A673 (cell line): ENCODE results near the gene TNFRSF4. TPM values are rescaled to one million over a fixed set of nuclear protein-coding genes. Genes with fewer than 3 reads are reported as not detected.

Source experiments
- BruUV-seq: library from RNA; stranded (reverse); fragments of 400-500 nt; replicated peaks from 2 replicates; lab custom pipeline; 2021; lab: Mats Ljungman, UMichigan
- CTCF ChIA-PET: fragments of 300-600 bp; sonication (Branson Sonifier 250); formaldehyde crosslinking; loops from one replicate; lab custom pipeline; 2022; ENCODE audit warnings: antibody characterized with exemption; lab: Charles Lee
- POLR2A ChIA-PET: fragments of 300-600 bp; sonication (Branson Sonifier 250); formaldehyde crosslinking; loops from one replicate; lab custom pipeline; 2022; ENCODE audit warnings: antibody characterized with exemption; ENCODE audit not compliant: low non-redundant PET; lab: Charles Lee
- DNase-seq: peaks from one replicate; pipeline ENCODE4 v3.0.0-alpha.2; 2015; ENCODE audit warnings: low spot score
- H3K27ac ChIP-seq: fragments of 200-600 bp; sonication (generic); 2 replicates; pipeline ENCODE4 v1.5.1; 2016; ENCODE audit warnings: mixed run types, low read depth, mild to moderate bottlenecking, mixed read lengths, antibody characterized with exemption, low read length; ENCODE audit not compliant: poor library complexity, severe bottlenecking
- H3K27me3 ChIP-seq: fragments of 200-600 bp; sonication (generic); replicated peaks from 2 replicates; pipeline ENCODE4 v1.6.1; 2017; ENCODE audit warnings: mixed run types, low read depth, mild to moderate bottlenecking, mixed read lengths, antibody characterized with exemption, low read length; ENCODE audit not compliant: insufficient read depth, poor library complexity
- H3K36me3 ChIP-seq: fragments of 200-600 bp; sonication (generic); 2 replicates; pipeline ENCODE4 v1.6.1; 2016; ENCODE audit warnings: mixed run types, mild to moderate bottlenecking, mixed read lengths, antibody characterized with exemption, low read length; ENCODE audit not compliant: insufficient read depth, poor library complexity, severe bottlenecking
- H3K4me1 ChIP-seq: fragments of 200-600 bp; sonication (generic); 2 replicates; pipeline ENCODE4 v1.6.1; 2017; ENCODE audit warnings: mixed run types, mild to moderate bottlenecking, mixed read lengths, antibody characterized with exemption, low read length; ENCODE audit not compliant: insufficient read depth, poor library complexity, severe bottlenecking
- H3K4me3 ChIP-seq: fragments of 200-600 bp; sonication (generic); 2 replicates; pipeline ENCODE4 v1.5.1; 2016; ENCODE audit warnings: low read depth, mixed run types, mild to moderate bottlenecking, mixed read lengths, low read length; ENCODE audit not compliant: poor library complexity, severe bottlenecking
- H3K9me3 ChIP-seq: fragments of 200-600 bp; sonication (generic); 2 replicates; pipeline ENCODE4 v1.6.1; 2016; ENCODE audit warnings: mixed run types, low read depth, mild to moderate bottlenecking, mixed read lengths, antibody characterized with exemption, low read length; ENCODE audit not compliant: poor library complexity, severe bottlenecking
- CTCF ChIP-seq: fragments of 300-800, 200-600 bp; sonication (generic); conservative IDR thresholded peaks from 2 replicates; pipeline ENCODE4 v1.5.1; 2017; ENCODE audit warnings: low read depth, mild to moderate bottlenecking, antibody characterized with exemption, low read length, moderate library complexity, mixed read lengths
- EZH2 ChIP-seq: fragments of 200-600 bp; sonication (generic); IDR thresholded peaks from 2 replicates; pipeline ENCODE4 v1.6.1; 2017; ENCODE audit warnings: borderline replicate concordance, low read depth, mild to moderate bottlenecking, mixed read lengths, antibody characterized with exemption, low read length; ENCODE audit not compliant: poor library complexity, severe bottlenecking
- intact Hi-C: fragments of 100-400 bp; cut with micrococcal nuclease; formaldehyde crosslinking; loops from one replicate; pipeline ENCODE4 v1.10.0; 2022; ENCODE audit not compliant: unreplicated experiment
- total RNA-seq: library from RNA; stranded (reverse); gene quantifications from 2 replicates; pipeline ENCODE4 v1.2.3, GENCODE V29; 2021

The TNFRSF4 gene
- total RNA-seq, 1 experiment from 2014 or later: 0.80 TPM

DNA sequence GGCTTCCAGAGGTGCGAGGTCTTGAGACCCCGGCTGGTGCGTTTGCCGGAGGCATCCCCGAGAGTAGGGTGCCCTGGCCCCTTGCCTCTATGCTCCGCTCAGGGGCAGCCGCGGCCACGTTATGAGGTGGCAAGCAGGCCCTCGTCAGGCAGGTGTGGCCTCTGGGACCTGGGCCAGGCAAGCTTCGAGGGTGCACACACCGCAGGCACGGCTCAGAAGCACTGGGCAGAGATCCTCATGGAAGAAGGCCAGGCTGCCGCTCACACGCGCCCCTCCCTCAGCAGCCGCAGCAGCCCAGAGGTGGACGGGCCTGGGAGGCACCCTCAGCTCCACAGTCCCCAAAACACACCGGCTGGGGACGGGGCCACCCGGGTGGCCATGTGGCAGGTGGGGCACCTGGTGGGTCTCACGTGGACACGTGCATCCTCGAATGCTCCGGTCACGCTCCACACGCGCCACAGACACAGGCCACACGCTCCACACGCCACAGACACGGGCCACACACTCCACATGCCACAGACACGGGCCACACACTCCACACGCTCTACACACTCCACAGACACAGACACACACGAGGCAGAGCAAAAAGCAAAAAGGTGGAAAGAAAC, 11.4 kb upstream of the TNFRSF4 start:
- no peak overlapping the region for H3K4me3 ChIP-seq
- H3K27me3 ChIP-seq: no peaks in the 10 kb centered on the region
- ChIA-PET CTCF (no interaction called here), POLR2A (no interaction called here)
- H3K9me3 ChIP-seq: no peaks in the 10 kb centered on the region
- no peak for TF ChIP-seq EZH2
- no peak for TF ChIP-seq CTCF
- peaks cover 31% of the 10 kb centered on the region for H3K36me3 ChIP-seq
- intact Hi-C loops: no loop called here
- peaks cover 4% of the 10 kb centered on the region for H3K4me1 ChIP-seq
- no TSS peak for BruUV-seq
- no peak for DNase-seq
- no peak overlapping the region for H3K27ac ChIP-seq

DNA sequence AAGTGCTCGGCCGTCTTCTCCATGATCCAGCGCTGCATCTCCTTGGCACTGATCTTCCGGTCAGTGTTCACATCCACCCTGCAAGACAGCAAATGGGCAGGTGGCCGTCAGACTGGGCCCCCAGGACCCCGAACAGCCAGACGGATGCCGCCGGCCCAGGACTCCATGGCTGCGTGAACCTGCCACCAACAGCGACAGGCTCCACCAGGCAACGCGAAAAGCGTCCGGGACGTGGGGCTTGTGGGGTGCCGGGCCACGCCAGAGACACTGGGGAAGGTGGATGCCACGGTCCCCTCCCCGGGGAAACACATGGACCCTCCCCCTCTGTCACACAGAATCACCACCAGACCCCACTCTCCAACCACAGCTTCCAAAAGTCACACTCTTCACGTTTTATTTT, 9.9 kb upstream of the TNFRSF4 start:
- POLR2A ChIA-PET: no interaction called here
- no peaks in the 10 kb centered on the region for H3K27me3 ChIP-seq
- CTCF ChIA-PET: no interaction called here
- no peak overlapping the region for H3K4me3 ChIP-seq
- no peak overlapping the region for H3K27ac ChIP-seq
- no peak for TF ChIP-seq CTCF
- no peak for TF ChIP-seq EZH2
- peaks cover 35% of the 10 kb centered on the region for H3K36me3 ChIP-seq
- DNase-seq: no peak
- no peaks in the 10 kb centered on the region for H3K9me3 ChIP-seq
- intact Hi-C loops: no loop called here
- no TSS peak for BruUV-seq
- no peaks in the 10 kb centered on the region for H3K4me1 ChIP-seq

GRCh38 chr1:1223321-1223720, 9.4 kb upstream of the TNFRSF4 start:
- peaks cover 36% of the 10 kb centered on the region for H3K36me3 ChIP-seq
- intact Hi-C loops: no loop called here
- H3K9me3 ChIP-seq: no peaks in the 10 kb centered on the region
- H3K4me1 ChIP-seq: peaks cover under 1% of the 10 kb centered on the region
- no peak overlapping the region for H3K27ac ChIP-seq
- DNase-seq: no peak
- TF ChIP-seq CTCF (no peak), EZH2 (no peak)
- no peak overlapping the region for H3K4me3 ChIP-seq
- H3K27me3 ChIP-seq: no peaks in the 10 kb centered on the region
- POLR2A ChIA-PET: no interaction called here
- BruUV-seq: no TSS peak
- CTCF ChIA-PET: no interaction called here
